Thyroid gland (tissue), 4 donors: Measurements from ENCODE around the gene C1QTNF3. TPM values are rescaled to one million over a fixed set of nuclear protein-coding genes. Genes with fewer than 3 reads are reported as not detected.

Experiments
- DNase-seq, 2 donors: peaks; one replicate each; pipeline ENCODE4 v3.0.0-alpha.2; 2019
- H3K27ac ChIP-seq, 3 donors: fragments of 200-600 bp; sonication (generic); 1 replicate in 2 of 3; 2 replicates in 1 of 3; pipeline ENCODE4 v1.5.1; 2016 to 2019; ENCODE audit warnings: mild to moderate bottlenecking in 1 of 3, moderate library complexity in 1 of 3
- H3K27me3 ChIP-seq: fragments of 200-600 bp; sonication (generic); one replicate; pipeline ENCODE4 v1.5.1; 2019
- H3K36me3 ChIP-seq, 2 donors: fragments of 200-600 bp; sonication (generic); one replicate each; pipeline ENCODE4 v1.5.1; 2016 to 2019
- H3K4me1 ChIP-seq, 2 donors: fragments of 200-600 bp; sonication (generic); one replicate each; pipeline ENCODE4 v1.5.1; 2017 to 2019
- H3K4me3 ChIP-seq, 3 donors: fragments of 200-600 bp; sonication (generic); replicated peaks in 1 of 3; 1 replicate in 2 of 3; 2 replicates in 1 of 3; pipeline ENCODE4 v1.5.1; 2016; ENCODE audit warnings: mild to moderate bottlenecking in 1 of 3
- H3K9me3 ChIP-seq: fragments of 200-600 bp; sonication (generic); one replicate; pipeline ENCODE4 v1.5.1; 2017
- CTCF ChIP-seq, 6 experiments: fragments of 200-600 bp in 3 of 6; fragments of 450-650 bp in 3 of 6; sonication (generic) in 3 of 6; IDR thresholded peaks; one replicate each; pipeline ENCODE4 v1.5.1; 2016 to 2019; ENCODE audit warnings: antibody characterized with exemption in 6 of 6, mild to moderate bottlenecking in 2 of 6, inconsistent platforms in 1 of 6, moderate library complexity in 1 of 6
- POLR2A ChIP-seq, 2 donors: fragments of 450-650 bp; IDR thresholded peaks; one replicate each; pipeline ENCODE4 v1.6.1; 2017; ENCODE audit warnings: antibody characterized with exemption in 2 of 2, mild to moderate bottlenecking in 2 of 2, moderate library complexity in 1 of 2
- WGBS, 2 donors: methylation state at CpG; one replicate each; pipeline ENCODE4 v1.1.5; 2017; 5-methylcytosine and 5-hydroxymethylcytosine counted together
- intact Hi-C: fragments of 100-400 bp; cut with DNase I; formaldehyde crosslinking; loops from one replicate; pipeline ENCODE4 v1.15.1; 2023
- total RNA-seq, 4 donors: library from RNA; depleted of rRNA; stranded (reverse); fragments of >200 nt; gene quantifications; one replicate each; pipeline ENCODE4 v1.2.3, GENCODE V29; 2016

Gene C1QTNF3
- total RNA-seq, 4 donors from 2014 or later = 6.2 to 12.3 (median 8.8) TPM

GRCh38 chr5:33995865-33996264 lies 47.1 kb downstream of the C1QTNF3 start:
- intact Hi-C loops = loop anchor here (10.0 kb wide), 1 partner anchor 469 kb away; no protein-coding TSS in a partner anchor
- WGBS, 2 donors = 67% methylated on average over 2 of the region's 2 CpGs
- Histone ChIP-seq H3K36me3 (no peaks in the 10 kb centered on the region), H3K4me3 (no peak overlapping the region), H3K4me1 (no peaks in the 10 kb centered on the region), H3K9me3 (no peaks in the 10 kb centered on the region), H3K27me3 (no peaks in the 10 kb centered on the region), H3K27ac (no peak overlapping the region)
- DNase-seq = no peak
- TF ChIP-seq POLR2A (IDR thresholded peaks at IDR 0.05) = no peak

GRCh38 chr5:33994845-33995244 lies 48.2 kb downstream of the C1QTNF3 start:
- WGBS, 2 donors = 70 to 81% methylated on average over 1 of the region's 1 CpG
- no peaks in the 10 kb centered on the region for H3K36me3 ChIP-seq
- intact Hi-C loops = loop anchor here (10.0 kb wide), 1 partner anchor 470 kb away; no protein-coding TSS in a partner anchor
- no peak for TF ChIP-seq CTCF (IDR thresholded peaks at IDR 0.05)
- TF ChIP-seq POLR2A (IDR thresholded peaks at IDR 0.05) = no peak
- no peaks in the 10 kb centered on the region for H3K9me3 ChIP-seq
- H3K27me3 ChIP-seq = no peaks in the 10 kb centered on the region
- no peak overlapping the region for H3K27ac ChIP-seq
- DNase-seq = no peak
- H3K4me1 ChIP-seq = no peaks in the 10 kb centered on the region
- H3K4me3 ChIP-seq = no peak overlapping the region

- Histone ChIP-seq H3K4me3 (no peak overlapping the region), H3K36me3 (peaks cover 8 to 13% of the 10 kb centered on the region in 2 donors), H3K9me3 (no peaks in the 10 kb centered on the region), H3K4me1 (no peaks in the 10 kb centered on the region), H3K27me3 (no peaks in the 10 kb centered on the region), H3K27ac (no peak overlapping the region)
- intact Hi-C loops = loop anchor here (10.0 kb wide), 1 partner anchor 472 kb away; no protein-coding TSS in a partner anchor
- DNase-seq = no peak
- 95 to 98% methylated on average over 2 of the region's 2 CpGs for WGBS, 2 donors
- no peak for TF ChIP-seq POLR2A (IDR thresholded peaks at IDR 0.05)
- no peak for TF ChIP-seq CTCF (IDR thresholded peaks at IDR 0.05)
These were observed 50.1 kb downstream of the C1QTNF3 start for GRCh38 chr5:33992864-33993263.

GRCh38 chr5:33985447-33985846 lies 57.6 kb downstream of the C1QTNF3 start:
- Histone ChIP-seq H3K36me3 (peaks cover 8 to 21% of the 10 kb centered on the region in 2 donors), H3K27me3 (no peaks in the 10 kb centered on the region), H3K4me3 (no peak overlapping the region), H3K9me3 (no peaks in the 10 kb centered on the region), H3K4me1 (no peaks in the 10 kb centered on the region), H3K27ac (no peak overlapping the region)
- no peak for TF ChIP-seq CTCF (IDR thresholded peaks at IDR 0.05)
- TF ChIP-seq POLR2A (IDR thresholded peaks at IDR 0.05) = no peak
- DNase-seq = no peak
- intact Hi-C loops = no loop called here
- WGBS, 2 donors = 97% methylated on average over 6 of the region's 6 CpGs

- Histone ChIP-seq H3K9me3 (no peaks in the 10 kb centered on the region), H3K27ac (no peak within 1 kb of the TSS), H3K4me3 (no peak within 1 kb of the TSS), H3K27me3 (no peaks in the 10 kb centered on the region), H3K4me1 (no peaks in the 10 kb centered on the region), H3K36me3 (peaks cover 8 to 21% of the 10 kb centered on the region in 2 donors)
- TF ChIP-seq CTCF (IDR thresholded peaks at IDR 0.05) (no peak), POLR2A (IDR thresholded peaks at IDR 0.05) (no peak)
- WGBS, 2 donors = 69 to 73% methylated on average over 7 of the region's 7 CpGs
- DNase-seq = no peak
- intact Hi-C loops = no loop called here
These were observed 58.3 kb downstream of the C1QTNF3 start, which contains the start of gene SLC45A2 for GRCh38 chr5:33984671-33985124. TSS of gene SLC45A2 (minus strand) at chr5:33984693. CDS start at chr5:33984583, 110 bp downstream.
